NCI-H1436 treated with DMSO at 0.1 percent for 48 hours (cell line): ENCODE results near the gene POU6F2.
"Not testable (repeated sequence)": the region's sequence is repeated elsewhere in the genome, so short reads cannot be mapped to it uniquely, and the experiment has no call there.

ENCODE experiments used
- DNase-seq: peaks from one replicate; lab custom pipeline; 2025; lab: John Stamatoyannopoulos, UW

The POU6F2 gene

GRCh38 chr7:39001595-39001994 is 23.9 kb downstream of the POU6F2 start:
- DNase-seq: no peak

DNA sequence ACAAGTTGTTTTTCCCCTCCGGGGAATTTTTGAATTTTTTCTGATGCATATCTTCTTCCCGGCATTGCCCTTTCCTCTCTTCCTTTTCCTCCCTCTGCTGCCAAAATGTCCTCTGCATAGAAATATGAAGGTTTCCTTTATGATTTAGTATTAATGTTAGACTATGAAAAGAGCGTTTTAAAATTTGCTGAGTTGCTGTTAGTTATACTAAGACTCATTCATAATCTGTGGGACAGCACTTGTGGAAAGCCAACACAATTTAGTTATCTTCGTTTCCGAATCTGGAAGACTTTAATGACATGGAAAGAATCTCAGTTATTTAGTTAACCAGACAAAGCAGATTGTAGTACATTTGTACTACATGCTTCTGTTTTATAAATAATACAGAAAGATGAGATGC is 25.0 kb downstream of the POU6F2 start:
- no peak for DNase-seq

DNA sequence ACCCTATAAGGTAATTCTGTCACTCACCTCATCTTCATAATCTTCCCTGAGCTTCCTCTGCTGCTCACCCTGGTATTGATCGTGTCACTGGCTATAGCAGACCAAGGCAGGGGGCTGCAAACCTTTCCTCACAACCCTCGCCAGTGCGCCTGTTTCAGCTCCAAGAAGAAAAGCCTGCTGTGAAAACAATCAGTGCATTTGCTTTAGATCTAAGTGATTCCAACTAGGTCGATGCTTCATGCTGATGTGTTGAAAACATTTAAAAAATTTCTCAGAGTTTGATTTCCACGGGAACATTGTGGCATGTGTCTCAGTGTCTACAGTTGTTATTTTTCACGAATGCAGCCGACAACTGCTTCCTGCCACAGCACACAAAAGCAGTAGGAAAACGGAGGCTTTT is 27.3 kb downstream of the POU6F2 start:
- no peak for DNase-seq

GRCh38 chr7:39005461-39005860 is 27.8 kb downstream of the POU6F2 start:
- DNase-seq: no peak

DNA sequence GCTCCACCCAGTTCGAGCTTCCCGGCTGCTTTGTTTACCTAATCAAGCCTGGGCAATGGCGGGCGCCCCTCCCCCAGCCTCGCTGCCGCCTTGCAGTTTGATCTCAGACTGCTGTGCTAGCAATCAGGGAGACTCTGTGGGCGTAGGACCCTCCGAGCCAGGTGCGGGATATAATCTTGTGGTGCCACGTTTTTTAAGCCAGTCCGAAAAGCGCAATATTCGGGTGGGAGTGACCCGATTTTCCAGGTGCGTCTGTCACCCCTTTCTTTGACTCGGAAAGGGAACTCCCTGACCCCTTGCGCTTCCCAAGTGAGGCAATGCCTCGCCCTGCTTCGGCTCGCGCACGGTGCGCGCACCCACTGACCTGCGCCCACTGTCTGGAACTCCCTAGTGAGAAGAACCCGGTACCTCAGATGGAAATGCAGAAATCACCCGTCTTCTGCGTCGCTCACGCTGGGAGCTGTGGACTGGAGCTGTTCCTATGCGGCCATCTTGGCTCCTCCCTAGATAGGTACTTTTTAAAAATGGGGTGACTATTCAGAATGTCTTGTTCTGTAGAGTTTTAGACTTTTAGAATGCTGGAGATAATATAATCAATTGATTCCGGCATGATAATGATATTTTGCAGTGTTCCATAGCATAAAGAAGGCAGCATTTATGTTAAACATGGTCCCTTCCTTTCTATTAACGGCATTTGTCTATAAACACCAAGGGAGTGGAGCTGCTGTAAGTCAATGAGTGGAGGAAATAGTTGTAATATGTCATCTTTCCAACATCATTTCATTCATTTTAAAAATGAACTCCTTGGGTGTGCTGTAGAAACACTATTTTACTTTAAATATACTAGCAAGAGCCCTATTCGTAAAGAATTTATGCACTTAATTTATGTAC is 35.6 kb downstream of the POU6F2 start:
- not testable (repeated sequence) for DNase-seq

DNA sequence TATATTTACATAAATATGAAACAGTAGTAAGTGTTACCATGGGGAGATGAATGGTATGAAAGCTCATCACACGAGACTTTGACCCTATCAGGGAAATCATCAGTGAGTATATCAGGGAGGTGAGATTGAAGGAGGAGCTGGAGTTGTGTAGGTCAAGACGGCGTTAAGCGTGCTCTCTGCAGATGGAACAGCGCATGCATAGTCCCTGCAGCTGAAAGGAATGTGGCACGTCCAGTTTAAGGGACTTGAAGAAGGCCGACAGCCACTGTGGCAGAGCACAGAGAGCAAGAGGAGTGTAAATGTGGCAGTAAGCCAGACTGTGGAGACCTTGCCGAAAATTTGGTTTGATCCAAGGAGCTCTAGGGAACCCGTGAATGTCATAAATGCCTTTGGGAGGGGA is 38.9 kb downstream of the POU6F2 start:
- DNase-seq: no peak

GRCh38 chr7:39017369-39017915 is 39.7 kb downstream of the POU6F2 start:
- DNase-seq: no peak

- no peak for DNase-seq
Observed at GRCh38 chr7:39022796-39023195, 45.1 kb downstream of the POU6F2 start.

DNA sequence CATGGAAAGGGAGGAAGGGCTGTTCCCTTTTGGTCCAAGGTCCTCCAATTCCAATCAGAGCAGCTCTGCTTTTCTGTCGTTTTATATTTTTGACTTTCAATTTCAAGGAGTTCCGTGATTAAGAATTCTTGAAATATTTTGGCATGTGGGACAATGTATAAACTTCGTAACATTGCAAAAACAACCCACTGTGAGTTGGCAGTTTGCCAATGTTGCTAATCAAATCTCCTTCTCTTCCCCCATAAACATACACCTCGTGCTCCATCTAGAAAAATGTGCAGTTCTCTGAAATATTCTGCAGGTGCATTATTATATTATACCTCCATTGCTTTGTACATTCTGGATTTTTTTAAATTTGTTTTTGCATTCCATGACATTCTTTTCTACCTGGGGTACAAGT is 49.8 kb downstream of the POU6F2 start:
- DNase-seq: no peak

DNA sequence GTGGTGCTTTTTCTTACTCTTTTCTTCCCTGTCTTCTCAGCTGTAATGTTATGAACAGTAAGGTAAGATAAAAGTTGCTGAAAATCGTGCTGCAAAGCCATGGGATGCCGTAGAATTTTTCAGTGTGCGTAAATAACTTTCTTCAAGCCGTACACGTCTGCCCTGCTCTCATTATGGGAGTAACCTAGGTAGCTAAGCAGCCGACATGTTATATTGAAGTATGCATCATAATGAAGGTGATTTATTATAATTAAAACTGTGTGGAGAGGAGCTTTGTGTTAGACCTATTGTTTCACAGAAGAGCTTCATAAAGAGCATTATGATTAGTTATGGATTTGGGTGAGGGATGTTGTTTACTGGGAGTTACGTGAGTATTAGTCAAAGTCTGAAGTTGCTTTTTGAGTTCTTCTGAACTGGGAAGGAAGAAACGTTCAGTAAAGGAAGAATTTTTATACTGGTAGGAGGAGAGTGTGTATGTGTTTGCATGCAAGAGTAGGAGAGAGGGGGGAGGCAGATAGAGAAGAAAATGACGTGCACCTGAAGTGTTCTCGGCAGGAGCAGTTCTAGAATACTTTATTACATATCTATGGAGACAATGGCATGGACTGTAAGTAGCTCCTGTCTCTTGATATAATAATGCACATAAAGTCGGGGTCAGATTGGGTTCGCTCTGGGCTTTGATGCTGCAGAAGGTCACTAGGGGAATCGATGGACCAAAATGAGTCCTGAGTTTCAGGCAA is 56.3 kb downstream of the POU6F2 start:
- no peak for DNase-seq

DNA sequence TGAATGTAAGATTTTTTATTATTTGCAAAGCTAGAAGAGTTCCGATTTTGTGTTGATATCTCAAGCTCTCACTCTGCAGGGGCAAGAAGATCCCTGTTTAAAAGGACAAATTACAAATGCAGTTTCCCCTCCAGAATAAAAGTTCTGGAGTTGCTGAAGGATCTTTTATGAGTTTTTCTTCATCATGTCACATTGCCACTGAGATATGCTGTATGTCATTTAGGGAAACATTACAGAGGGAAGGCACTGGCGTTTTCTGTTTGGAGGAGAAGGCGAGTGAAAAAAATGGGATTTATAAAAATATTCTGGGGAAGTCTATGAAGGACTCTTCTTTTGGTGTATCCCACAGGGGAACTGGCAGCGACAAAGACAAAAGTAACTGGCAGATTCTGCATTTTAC is 57.4 kb downstream of the POU6F2 start:
- no peak for DNase-seq

DNA sequence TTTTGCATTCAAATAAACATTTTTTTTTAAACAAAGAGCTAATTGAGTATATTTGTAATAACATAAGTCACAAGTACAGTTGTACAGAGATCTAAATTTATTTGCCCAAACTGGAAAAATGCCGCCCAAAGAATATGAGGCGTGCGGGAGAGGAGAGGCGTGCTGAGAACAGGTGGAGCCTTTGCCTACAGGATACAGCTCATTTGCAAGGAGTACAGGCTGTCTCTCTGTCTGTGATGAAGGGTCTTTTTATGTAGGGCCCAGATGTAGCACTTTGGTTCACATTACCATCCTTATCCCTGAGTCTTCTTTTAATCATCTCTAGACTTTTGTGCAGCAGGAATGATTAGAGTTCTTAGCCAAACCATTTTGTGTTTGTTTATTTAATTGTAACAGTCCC is 58.2 kb downstream of the POU6F2 start:
- DNase-seq: no peak

- no peak for DNase-seq
Observed at GRCh38 chr7:39042670-39043069, 65.0 kb downstream of the POU6F2 start.

DNA sequence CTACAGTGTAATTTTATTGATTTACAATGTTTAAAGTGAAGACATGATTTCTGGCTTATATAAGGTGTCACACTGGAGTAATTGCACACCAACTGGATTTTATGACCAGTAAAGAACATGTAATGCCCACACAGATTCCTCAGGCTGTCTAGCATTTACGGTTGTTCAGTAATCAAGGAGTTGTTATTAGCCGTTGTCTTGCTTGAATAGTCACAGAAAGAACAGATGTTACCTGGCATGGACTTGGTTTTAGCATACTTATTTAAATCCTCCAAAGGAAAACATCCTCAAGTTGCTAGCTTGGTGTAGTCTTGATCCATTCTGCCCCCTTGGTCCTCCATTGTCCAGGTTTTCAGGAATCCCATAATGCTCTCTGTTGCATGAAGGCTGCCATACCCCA is 65.8 kb downstream of the POU6F2 start:
- DNase-seq: no peak

- no peak for DNase-seq
Observed at GRCh38 chr7:39044489-39044888, 66.8 kb downstream of the POU6F2 start.

- DNase-seq: no peak
Observed at GRCh38 chr7:39045231-39045630, 67.5 kb downstream of the POU6F2 start.

DNA sequence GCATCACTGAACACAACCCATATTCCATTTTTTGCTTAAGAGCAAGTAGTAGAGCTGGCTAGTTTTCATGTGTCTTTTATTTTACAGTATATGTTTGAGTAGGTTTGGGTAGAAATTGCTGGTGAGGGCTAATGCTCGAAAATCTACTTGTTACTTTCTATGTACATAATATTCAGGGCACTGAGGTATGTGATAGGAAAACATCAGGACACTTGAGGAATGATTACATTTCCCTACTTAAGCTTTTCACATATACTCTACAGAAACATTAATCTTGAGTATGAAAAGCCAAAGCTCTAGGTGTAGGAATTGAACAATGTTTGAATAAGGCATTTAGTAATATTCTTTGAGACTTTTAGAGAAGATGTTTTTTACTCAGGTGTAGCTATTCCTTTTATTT is 73.6 kb downstream of the POU6F2 start:
- no peak for DNase-seq

- DNase-seq: no peak
Observed at GRCh38 chr7:39051707-39052106, 74.0 kb downstream of the POU6F2 start.

DNA sequence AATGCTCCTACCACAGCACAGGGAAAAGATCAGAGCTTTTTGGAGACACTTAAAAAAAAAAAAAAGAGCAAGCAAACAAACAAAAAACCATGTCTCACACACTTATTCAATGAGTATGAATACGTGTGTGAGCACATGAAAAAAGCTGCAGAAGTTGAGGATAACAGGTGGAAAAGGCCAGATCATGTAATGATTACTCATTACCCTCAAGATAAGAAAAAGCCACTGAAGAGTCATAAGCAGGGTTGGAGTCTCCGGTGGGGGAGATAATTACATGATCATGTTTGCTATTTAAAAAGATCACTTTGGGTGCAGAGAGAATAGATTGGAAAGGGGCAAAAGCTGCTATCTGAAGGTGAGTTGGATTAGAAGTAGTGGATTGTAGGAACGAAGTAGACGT is 77.0 kb downstream of the POU6F2 start:
- no peak for DNase-seq

- no peak for DNase-seq
Observed at GRCh38 chr7:39056153-39056552, 78.4 kb downstream of the POU6F2 start.

DNA sequence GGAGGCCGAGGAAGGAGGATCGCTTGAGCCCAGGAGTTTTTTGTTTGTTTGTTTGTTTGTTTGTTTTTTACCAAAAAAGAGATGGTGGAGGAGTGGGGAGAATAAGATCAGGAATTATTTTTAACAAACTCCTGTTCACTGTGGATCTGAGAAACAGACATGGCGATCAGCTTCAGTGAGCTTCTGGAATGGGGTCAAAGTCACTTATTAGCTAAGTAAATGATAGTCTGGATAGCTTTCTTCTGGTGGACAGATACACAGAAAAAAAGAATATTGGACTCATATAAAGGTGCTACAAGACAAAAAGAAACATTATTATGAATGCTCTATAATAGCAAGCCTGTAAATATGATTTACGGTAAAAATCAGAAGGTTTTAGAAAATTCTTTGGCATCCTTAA is 85.1 kb downstream of the POU6F2 start:
- no peak for DNase-seq

DNA sequence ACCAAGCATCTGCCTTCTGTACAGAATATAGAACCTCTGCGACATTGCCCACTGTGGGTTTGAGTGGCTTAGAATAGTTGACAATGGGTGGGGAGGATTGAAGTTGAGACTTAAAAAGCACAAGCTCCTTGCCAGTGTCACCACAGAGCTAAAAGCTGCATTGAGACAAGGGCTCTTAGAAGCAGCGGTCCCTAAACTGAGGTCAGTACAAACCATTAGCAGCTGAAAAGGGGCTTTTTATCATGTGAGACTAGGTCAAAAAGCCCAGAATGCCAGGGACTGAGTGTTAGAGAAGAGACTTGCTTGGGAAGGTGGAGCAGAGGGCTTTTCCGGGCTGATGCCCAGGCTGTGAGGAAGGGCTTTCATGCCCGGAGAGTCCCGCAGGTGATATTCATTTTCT is 91.3 kb downstream of the POU6F2 start:
- DNase-seq: no peak
